ENCODE results near the gene C5orf58.

Gene C5orf58

GRCh38 chr5:170294057-170294456, 61.3 kb downstream of the C5orf58 start:
- H3K27ac Mint-ChIP-seq = peak overlapping the region; percentile 99
- no peaks in the 10 kb centered on the region for H3K9me3 Mint-ChIP-seq
- peaks cover 94% of the 10 kb centered on the region for H3K36me3 Mint-ChIP-seq
- peaks cover 82% of the 10 kb centered on the region for H3K4me1 Mint-ChIP-seq
- H3K4me3 Mint-ChIP-seq = peak overlapping the region; percentile 97
- no peak for ATAC-seq
- DNase-seq (ENCODE audit: low spot score in 2 of 2) = no peak

- Mint-ChIP-seq H3K9me3 (no peaks in the 10 kb centered on the region), H3K4me1 (peaks cover 82% of the 10 kb centered on the region), H3K36me3 (peaks cover 89% of the 10 kb centered on the region), H3K4me3 (peak overlapping the region; percentile 97), H3K27ac (peak overlapping the region; percentile 99)
- no peak for ATAC-seq
- no peak for DNase-seq (ENCODE audit: low spot score in 2 of 2)
Observed at GRCh38 chr5:170294556-170294955, 61.8 kb downstream of the C5orf58 start.
